CD4-positive, alpha-beta T cell treated with Interleukin-4 for 4 hours (primary cell): ENCODE data around the gene RASSF8.

Experiments used
- DNase-seq: peaks from one replicate; pipeline ENCODE4 v3.0.0-alpha.2; 2020

Gene RASSF8

DNA sequence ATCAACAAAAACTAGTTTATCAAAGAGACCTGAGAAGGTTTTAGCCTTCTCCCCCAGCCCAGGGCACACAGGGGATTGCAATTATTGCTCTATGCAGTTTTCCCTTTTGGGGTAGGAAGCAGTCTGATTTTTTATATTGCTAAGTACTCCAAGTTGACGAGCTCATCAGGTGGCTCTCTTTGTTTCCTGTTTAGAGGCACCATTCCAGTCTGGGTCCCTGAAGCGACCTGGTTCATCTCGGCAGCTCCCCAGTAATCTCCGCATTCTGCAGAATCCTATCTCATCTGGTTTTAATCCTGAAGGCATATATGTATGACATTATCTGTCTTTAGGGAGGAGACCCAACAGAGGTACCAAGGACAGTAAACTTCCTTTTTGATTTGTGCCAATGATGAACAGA is 110.0 kb downstream of the RASSF8 start:
- DNase-seq: no peak

DNA sequence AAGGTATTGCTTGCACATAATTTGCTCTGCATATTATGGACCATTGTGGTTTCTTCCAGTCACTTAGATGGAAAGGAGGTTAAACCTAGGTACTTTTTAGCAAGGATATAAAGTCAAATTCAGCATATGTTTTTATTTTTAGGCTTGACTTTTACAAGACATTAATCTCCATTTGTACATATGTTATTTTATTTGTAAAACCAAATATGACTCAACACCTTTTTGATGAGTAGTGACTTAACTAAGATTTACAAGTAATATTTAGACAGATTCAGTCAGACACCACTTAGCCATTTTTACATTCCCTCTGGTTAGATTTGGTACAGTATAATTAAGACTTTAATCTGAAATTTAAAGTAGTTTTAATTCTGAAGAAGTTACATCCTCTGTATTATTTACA is 111.3 kb downstream of the RASSF8 start:
- DNase-seq: no peak

DNA sequence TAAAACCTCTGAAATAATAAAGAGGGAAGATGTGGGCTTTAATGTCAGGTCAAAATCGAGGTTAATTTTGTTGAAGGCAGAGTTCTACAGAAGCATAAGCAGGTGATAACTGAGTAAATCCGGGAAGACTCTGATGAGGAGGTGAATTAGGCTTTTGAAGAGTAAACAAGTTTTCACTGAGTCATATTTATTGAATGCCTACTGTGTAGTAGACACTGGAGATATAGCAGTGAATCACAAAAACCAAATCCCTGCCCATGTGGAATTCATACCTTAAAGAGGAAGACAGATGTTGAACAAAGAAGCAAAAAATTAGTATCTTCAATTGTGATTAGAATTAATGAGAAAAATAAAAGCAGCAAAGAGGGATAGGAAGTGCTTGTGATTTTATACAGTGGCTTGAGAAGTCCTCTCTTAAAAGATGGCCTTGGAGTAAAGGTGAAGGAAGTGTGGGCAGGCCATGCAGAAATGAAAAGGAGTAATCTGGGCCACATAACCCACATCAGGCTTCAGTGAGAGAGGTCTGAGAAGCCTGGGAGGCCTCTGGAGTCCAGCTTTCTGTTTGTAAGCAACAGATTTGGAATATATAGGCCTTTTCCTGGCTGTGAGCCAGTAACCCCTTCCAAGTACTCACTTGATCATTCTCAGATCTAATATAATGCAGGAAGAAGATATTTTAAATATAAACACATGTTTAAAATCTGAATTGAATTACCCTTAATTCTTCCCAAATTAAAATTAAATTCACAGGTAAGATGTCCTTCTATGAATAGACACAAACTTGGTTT is 119.6 kb downstream of the RASSF8 start:
- DNase-seq: no peak

DNA sequence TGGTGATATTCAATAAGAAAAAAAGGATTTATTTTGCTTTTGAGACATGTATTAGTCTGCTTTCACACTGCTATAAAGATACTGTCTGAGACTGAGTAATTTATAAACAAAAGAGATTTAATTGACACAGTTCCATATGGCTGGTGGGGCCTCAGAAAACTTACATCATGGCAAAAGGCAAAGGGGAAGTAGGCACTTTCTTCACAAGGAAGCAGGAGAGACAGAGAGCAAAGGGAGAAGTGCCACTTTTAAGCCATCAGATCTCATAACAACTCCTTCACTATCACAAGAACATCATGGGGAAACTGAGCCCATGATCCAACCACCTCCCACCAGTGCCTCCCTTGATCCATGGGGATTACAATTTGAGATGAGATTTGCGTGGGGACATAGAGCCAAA is 122.4 kb downstream of the RASSF8 start:
- no peak for DNase-seq

GRCh38 chr12:26086936-26087335 is 128.5 kb downstream of the RASSF8 start:
- DNase-seq: no peak

DNA sequence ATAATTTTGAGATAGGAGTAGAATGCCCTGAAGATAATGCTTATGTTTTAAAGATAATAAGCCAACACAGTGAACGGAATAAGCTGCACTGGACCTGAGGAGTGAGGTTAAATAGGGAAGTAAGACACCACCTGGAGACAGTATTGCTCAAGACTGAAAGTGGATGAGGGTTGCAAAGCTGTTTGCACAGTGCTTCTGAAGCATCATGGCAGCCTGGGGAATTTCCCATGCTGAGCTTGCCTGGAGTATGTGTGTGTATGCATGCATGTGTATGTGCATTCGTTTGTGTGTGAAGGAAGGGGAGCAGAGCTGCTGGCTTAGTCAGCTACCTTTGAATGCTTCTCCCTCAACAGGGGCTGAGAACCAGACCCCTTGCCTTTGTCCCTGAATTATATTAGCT is 130.5 kb downstream of the RASSF8 start:
- no peak for DNase-seq

DNA sequence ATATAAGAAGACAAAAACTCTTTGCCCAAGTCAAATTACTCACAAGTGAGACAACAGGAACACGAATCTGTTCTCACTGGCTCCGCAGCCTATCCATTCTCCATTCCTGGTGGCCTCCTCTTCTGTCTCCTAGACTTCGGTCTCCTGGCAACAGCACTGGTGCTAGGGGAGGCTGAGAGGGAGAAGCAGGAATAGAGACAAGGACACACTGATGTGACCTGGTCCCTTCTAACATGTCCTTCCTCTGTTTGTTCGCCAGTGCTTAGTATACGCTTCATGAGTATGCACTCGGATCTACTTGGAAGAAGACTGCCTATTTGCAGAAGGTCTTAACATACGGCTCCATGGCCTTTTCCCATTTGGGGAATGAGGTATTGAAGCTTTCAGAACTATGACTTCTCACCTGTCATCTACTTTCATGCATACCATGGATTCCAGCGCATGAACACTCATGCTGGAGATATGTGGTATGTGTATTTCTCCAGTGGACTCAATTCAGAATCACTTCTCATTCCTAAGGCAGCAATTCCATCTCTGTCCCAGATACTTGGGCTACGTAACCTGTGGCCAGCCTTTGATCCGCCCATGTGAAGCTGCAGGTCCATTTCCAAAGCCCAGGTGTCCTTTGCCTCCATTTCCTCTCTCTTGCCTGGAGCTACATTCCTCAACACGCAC is 132.5 kb downstream of the RASSF8 start:
- DNase-seq: no peak

- DNase-seq: no peak
These were observed 133.3 kb downstream of the RASSF8 start for GRCh38 chr12:26091822-26092221.

DNA sequence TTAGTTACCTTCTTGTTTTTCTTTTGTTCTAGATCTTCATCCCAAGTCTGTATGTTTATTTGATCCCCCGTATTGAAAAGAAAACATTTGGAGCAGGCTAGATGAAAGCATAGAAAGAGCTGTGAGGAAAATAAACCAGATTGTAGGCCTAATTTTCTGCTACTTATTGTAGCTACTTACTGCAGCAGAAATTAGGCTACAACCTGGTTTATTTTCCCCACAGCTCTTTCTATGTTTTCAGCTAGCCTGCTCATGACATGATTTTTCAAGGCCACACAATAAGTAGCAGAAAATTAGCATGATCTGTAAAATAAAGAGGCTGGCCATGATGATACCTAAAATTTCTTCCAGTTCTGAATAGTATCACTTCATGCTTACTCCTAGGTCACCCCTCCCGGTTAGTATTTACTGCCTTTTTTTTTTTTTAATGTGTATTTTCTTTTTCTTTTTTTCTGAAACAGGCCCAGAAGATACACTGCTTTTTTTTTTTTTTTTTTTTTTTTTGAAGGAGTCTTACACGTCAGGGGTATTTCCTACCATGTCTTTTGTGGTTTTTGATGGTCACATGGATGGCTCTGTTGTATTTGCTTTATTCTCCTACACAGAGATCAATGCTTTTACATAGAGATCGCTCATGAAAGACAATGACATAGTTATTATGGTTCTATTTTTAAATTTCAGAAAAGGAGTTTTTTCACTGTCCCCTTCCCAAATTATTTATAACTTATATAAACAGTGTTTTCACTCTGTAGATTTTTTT is 134.0 kb downstream of the RASSF8 start:
- DNase-seq: no peak

DNA sequence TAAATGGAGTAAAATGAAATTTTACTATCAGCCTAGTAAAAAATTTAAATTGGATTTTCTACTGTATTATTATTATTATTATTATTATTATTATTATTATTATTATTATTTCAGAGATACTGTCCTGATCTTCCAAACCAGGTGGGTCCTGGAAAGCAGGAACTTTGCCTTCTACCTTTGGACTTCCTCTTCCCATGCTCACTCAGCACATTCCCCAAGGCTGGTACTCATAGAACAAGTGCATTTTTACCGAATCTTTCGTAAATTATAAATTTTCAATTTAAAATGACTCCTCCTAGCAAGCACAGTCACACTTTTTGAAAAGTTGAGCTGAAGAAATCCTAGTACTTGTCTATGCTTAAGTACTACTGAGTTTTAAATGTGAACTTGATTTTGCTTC is 136.7 kb downstream of the RASSF8 start:
- no peak for DNase-seq

GRCh38 chr12:26096036-26096435 is 137.6 kb downstream of the RASSF8 start:
- DNase-seq: no peak

- peak; percentile 64 for DNase-seq
These were observed 138.8 kb downstream of the RASSF8 start for GRCh38 chr12:26097046-26097878.

GRCh38 chr12:26100666-26101349 is 142.3 kb downstream of the RASSF8 start:
- no peak for DNase-seq

DNA sequence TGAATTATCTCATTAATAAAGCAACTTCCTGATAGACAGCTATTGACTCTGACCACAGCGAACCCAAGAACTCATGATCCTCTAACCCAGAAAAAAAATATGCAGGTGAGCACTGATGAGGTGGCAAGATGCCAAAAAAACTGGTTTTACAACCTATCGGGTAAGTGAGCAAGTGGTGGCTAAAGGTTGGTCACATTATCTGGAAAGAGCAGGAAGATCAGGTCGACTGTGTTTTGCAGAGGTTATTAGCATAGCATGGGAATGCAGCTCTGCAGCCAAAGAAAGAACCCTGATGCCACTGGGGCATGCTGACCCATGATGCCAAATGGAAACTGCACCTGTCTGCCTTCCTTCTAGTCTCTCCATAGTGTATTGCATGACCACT is 142.9 kb downstream of the RASSF8 start:
- DNase-seq: no peak

GRCh38 chr12:26101763-26102162 is 143.3 kb downstream of the RASSF8 start:
- no peak for DNase-seq

- no peak for DNase-seq
These were observed 144.5 kb downstream of the RASSF8 start for GRCh38 chr12:26102953-26103352.

DNA sequence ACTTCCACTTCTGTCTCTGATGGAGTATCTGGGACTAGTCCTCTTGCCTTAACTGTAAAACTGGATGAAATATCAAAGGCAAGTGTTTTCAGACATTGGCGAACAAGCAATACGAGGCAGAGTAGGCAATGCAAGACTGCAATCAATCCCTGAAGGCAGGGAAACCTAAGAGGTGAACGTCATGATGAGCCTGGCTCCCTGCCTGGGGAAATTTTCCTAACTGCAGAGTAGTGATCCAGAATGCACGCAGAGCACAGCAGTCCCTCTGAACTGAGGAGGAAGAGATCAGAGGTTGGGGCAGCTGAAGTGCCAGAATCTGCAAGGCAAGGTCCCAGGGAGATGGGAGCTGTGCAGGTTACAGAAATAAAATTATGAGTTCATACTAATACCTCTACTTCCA is 147.9 kb downstream of the RASSF8 start:
- DNase-seq: no peak

DNA sequence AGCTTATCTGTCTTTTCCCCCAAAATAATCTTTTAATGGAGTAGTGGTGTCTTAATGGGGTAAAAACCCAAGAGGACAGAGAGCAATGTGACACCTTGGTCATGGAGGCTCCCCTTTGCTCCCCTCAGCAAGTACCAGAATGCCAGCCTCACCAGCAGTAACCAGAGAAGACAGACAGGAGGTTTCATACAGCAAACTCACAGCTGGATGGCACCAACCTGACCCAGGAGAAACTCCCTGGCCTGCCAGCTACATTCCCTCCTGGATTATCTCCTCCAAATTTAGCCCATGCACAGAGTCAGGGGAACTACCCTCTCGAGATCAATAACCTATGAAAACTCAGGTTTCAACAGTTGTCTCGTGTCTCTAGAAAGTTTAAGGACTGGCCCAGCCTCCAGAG is 150.4 kb downstream of the RASSF8 start:
- no peak for DNase-seq

- DNase-seq: no peak
These were observed 150.9 kb downstream of the RASSF8 start for GRCh38 chr12:26109343-26109881.

DNA sequence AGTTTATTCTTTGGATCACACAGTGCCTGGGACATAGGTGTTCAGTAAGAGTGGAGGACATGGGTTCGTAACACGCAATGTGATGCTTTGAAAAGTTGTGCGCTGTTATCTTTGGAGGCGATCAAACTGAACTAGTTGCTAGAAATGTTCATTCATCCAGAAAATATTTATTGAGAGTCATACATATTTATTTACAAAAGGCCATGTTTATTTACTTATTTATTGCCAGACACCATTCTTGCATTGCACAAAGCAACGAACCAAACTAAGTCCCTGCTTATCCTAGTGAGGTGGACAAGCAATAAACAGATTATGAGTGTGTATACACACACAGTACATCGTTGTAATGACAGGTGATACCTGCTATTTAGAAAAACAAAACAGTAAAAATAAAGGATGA is 153.8 kb downstream of the RASSF8 start:
- no peak for DNase-seq

- DNase-seq: no peak
These were observed 154.2 kb downstream of the RASSF8 start for GRCh38 chr12:26112703-26113147.

GRCh38 chr12:26113181-26113654 is 154.7 kb downstream of the RASSF8 start:
- DNase-seq: no peak
